ENCODE data around the gene PLIN3.

GRCh38 chr19:4909897-4910593, 42.6 kb upstream of the PLIN3 start:
- no peak for TF ChIP-seq CTCF (IDR thresholded peaks at IDR 0.05)
- TF ChIP-seq EZH2 (IDR thresholded peaks at IDR 0.05; ENCODE audit: borderline replicate concordance, insufficient read depth, low read depth, low read length, poor library complexity, severe bottlenecking): no peak
